Spleen (tissue), 7 donors: ENCODE results near the gene PARD6G.

Experiments
- CTCF ChIP-seq, 11 experiments: fragments of 200-600 bp in 7 of 11; fragments of 450-650 bp in 4 of 11; sonication (generic) in 4 of 11; IDR thresholded peaks in 8 of 11; conservative IDR thresholded peaks in 3 of 11; 1 replicate in 7 of 11; 2 replicates in 4 of 11; pipeline versions ENCODE4 v1.4.0 to v1.8.0; 2016 to 2021; ENCODE audit warnings: antibody characterized with exemption in 11 of 11, inconsistent platforms in 4 of 11, mild to moderate bottlenecking in 1 of 11
- POLR2A ChIP-seq, 3 donors: fragments of 450-650 bp; IDR thresholded peaks; one replicate each; pipeline ENCODE4 v1.5.1; 2017; ENCODE audit warnings: antibody characterized with exemption in 3 of 3, mild to moderate bottlenecking in 1 of 3
- POLR2AphosphoS5 ChIP-seq, 3 donors: sonication (generic); formaldehyde crosslinking; IDR thresholded peaks; one replicate each; pipeline ENCODE4 v1.5.1; 2017; ENCODE audit warnings: antibody characterized with exemption in 3 of 3
- donor health status: DM: no; HTN: no; CAD: no; lungs with moderate emphysema.
- donor health status: DM: no; HTN: no; CAD: no.
- donor health status: DM: no; HTN: no; CAD: no.

- TF ChIP-seq POLR2AphosphoS5 (IDR thresholded peaks at IDR 0.05) (no peak), CTCF (IDR thresholded peaks at IDR 0.05 in 8 of 11, conservative IDR thresholded peaks at IDR 0.05 in 3 of 11) (no peak), POLR2A (IDR thresholded peaks at IDR 0.05) (no peak)
These were observed 19.1 kb downstream of the PARD6G start for GRCh38 chr18:80228051-80228848.
